HepG2 (cell line): Measurements from ENCODE around the gene PTH1R. TPM values are rescaled to one million over a fixed set of nuclear protein-coding genes. Genes with fewer than 3 reads are reported as not detected.

Source experiments
- ATAC-seq: fragments of 200-7000 bp; cut with Tn5 transposase; 3 replicates; pipeline ENCODE4 v1.9.1; 2020; ENCODE audit warnings: mild to moderate bottlenecking, moderate library complexity
- BruUV-seq: library from RNA; stranded (reverse); fragments of 400-500 nt; replicated peaks from 2 replicates; lab custom pipeline; 2021; lab: Mats Ljungman, UMichigan
- CTCF ChIA-PET: fragments of 300-600 bp; formaldehyde crosslinking; extraction: SDS; loops from one replicate; lab custom pipeline; 2021; ENCODE audit warnings: low total read pairs, inconsistent platforms, low intra/inter-chr PET ratio; lab: Yijun Ruan, JAX
- POLR2A ChIA-PET: fragments of 350-600 bp; sonication (Branson Sonifier 250); formaldehyde crosslinking; loops from one replicate; lab custom pipeline; 2020; ENCODE audit warnings: antibody characterized with exemption, inconsistent platforms; lab: Yijun Ruan, JAX
- DNase-seq: peaks from one replicate; pipeline ENCODE4 v3.0.0-alpha.2; 2015; ENCODE audit warnings: low spot score
- FAIRE-seq: peaks from 3 replicates; lab custom pipeline; 2011; peaks lifted over from hg19 to GRCh38; lab: Jason Lieb, UNC
- H2AFZ ChIP-seq: one replicate; pipeline ENCODE4 v1.6.1; 2011; ENCODE audit warnings: low read length, inconsistent platforms
- H3K27ac ChIP-seq: fragments of 300-600 bp; 3 replicates; pipeline ENCODE4 v1.8.0; 2011; ENCODE audit warnings: mixed run types, mild to moderate bottlenecking, mixed read lengths, low read length, inconsistent platforms; ENCODE audit not compliant: insufficient read depth; ENCODE audit errors: extremely low read length
- H3K27me3 ChIP-seq, 2 experiments: fragments of 200-600 bp in 1 of 2; 2 replicates in 1 of 2; 3 replicates in 1 of 2; pipeline versions ENCODE4 v1.6.0 to v1.8.0; 2011; ENCODE audit warnings: low read length in 2 of 2, mild to moderate bottlenecking in 2 of 2, moderate library complexity in 2 of 2, inconsistent platforms in 1 of 2; ENCODE audit not compliant: insufficient read depth in 2 of 2, control insufficient read depth in 1 of 2
- H3K36me3 ChIP-seq, 2 experiments: fragments of 200-600 bp in 1 of 2; replicated peaks in 1 of 2; 2 replicates in 1 of 2; 3 replicates in 1 of 2; pipeline versions ENCODE4 v1.5.1 to v1.8.0; 2011; ENCODE audit warnings: low read length in 2 of 2, inconsistent platforms in 1 of 2; ENCODE audit not compliant: insufficient read depth in 2 of 2, control insufficient read depth in 1 of 2
- H3K4me1 ChIP-seq: 2 replicates; pipeline ENCODE4 v1.5.1; 2012; ENCODE audit warnings: low read length, inconsistent platforms; ENCODE audit not compliant: insufficient read depth
- H3K4me2 ChIP-seq: 2 replicates; pipeline ENCODE4 v1.6.0; 2011; ENCODE audit warnings: low read depth, low read length, inconsistent platforms
- H3K4me3 ChIP-seq, 3 experiments: fragments of 200-600 bp in 1 of 3; sonication (generic), shearing (Covaris generic) in 1 of 3; replicated peaks in 1 of 3; 2 replicates each; pipeline ENCODE4 v1.5.1; 2011 to 2016; ENCODE audit warnings: low read length in 3 of 3, inconsistent platforms in 2 of 3, low read depth in 2 of 3, mild to moderate bottlenecking in 2 of 3, control low read depth in 1 of 3, mixed read lengths in 1 of 3; ENCODE audit not compliant: insufficient read depth in 1 of 3
- H3K79me2 ChIP-seq: one replicate; pipeline ENCODE4 v1.6.1; 2011; ENCODE audit warnings: low read length, inconsistent platforms; ENCODE audit not compliant: insufficient read depth
- H3K9ac ChIP-seq: 2 replicates; pipeline ENCODE4 v1.6.0; 2011; ENCODE audit warnings: mild to moderate bottlenecking, low read depth, low read length, inconsistent platforms; ENCODE audit not compliant: insufficient read depth
- H3K9me3 ChIP-seq: 2 replicates; pipeline ENCODE4 v1.5.1; 2012; ENCODE audit warnings: mild to moderate bottlenecking, low read length
- H4K20me1 ChIP-seq: 2 replicates; pipeline ENCODE4 v1.6.0; 2011; ENCODE audit warnings: inconsistent platforms, mild to moderate bottlenecking, low read length, moderate library complexity; ENCODE audit not compliant: insufficient read depth
- EP300 ChIP-seq, 3 experiments: sonication (generic) in 1 of 3; formaldehyde crosslinking in 1 of 3; IDR thresholded peaks; 2 replicates each; pipeline versions ENCODE4 v1.5.1 to v1.6.1; 2011 to 2020; ENCODE audit warnings: low read depth in 2 of 3, low read length in 2 of 3, borderline replicate concordance in 1 of 3, improper control_type of control experiment in 1 of 3, mild to moderate bottlenecking in 1 of 3, missing genetic modification reagents in 1 of 3, moderate library complexity in 1 of 3
- GABPB1 ChIP-seq: IDR thresholded peaks from 2 replicates; pipeline ENCODE4 v1.6.1; 2016; ENCODE audit warnings: mild to moderate bottlenecking, missing genetic modification reagents, moderate library complexity, missing compliant biosample characterization
- MAFF ChIP-seq: IDR thresholded peaks from 2 replicates; pipeline ENCODE4 v1.6.1; 2011; ENCODE audit warnings: low read depth, low read length, improper control_type of control experiment
- POLR2A ChIP-seq, 2 experiments: IDR thresholded peaks; 2 replicates each; pipeline ENCODE4 v1.6.1; 2011; ENCODE audit warnings: low read depth in 2 of 2, low read length in 2 of 2, mild to moderate bottlenecking in 1 of 2, moderate library complexity in 1 of 2; ENCODE audit not compliant: insufficient read depth in 1 of 2
- POLR2AphosphoS2 ChIP-seq: IDR thresholded peaks from 2 replicates; pipeline ENCODE4 v1.6.1; 2011; ENCODE audit warnings: low read depth, low read length, improper control_type of control experiment
- RAD21 ChIP-seq: fragments of 450-650 bp; formaldehyde crosslinking; IDR thresholded peaks from 2 replicates; pipeline ENCODE4 v1.5.0; 2020; ENCODE audit warnings: mild to moderate bottlenecking
- SALL1 ChIP-seq: sonication (generic); formaldehyde crosslinking; IDR thresholded peaks from 2 replicates; pipeline ENCODE4 v1.8.0; 2022; ENCODE audit warnings: mild to moderate bottlenecking, missing genetic modification reagents
- SMAD9 ChIP-seq: sonication (generic); formaldehyde crosslinking; IDR thresholded peaks from 2 replicates; pipeline ENCODE4 v1.5.1; 2020; ENCODE audit warnings: mild to moderate bottlenecking, missing genetic modification reagents
- SRSF9 ChIP-seq: fragments of 200-400 bp; formaldehyde crosslinking; IDR thresholded peaks from 2 replicates; pipeline ENCODE4 v1.6.1; 2018; ENCODE audit warnings: borderline replicate concordance, mild to moderate bottlenecking, low read depth, low read length; ENCODE audit not compliant: insufficient read depth, poor library complexity, severe bottlenecking
- TBX2 ChIP-seq: sonication (generic); formaldehyde crosslinking; IDR thresholded peaks from 2 replicates; pipeline ENCODE4 v1.5.0; 2020; ENCODE audit warnings: missing genetic modification reagents, mild to moderate bottlenecking, borderline replicate concordance
- TIGD3 ChIP-seq: sonication (generic); formaldehyde crosslinking; IDR thresholded peaks from 2 replicates; pipeline ENCODE4 v1.5.1; 2020; ENCODE audit warnings: mild to moderate bottlenecking, missing genetic modification reagents, borderline replicate concordance
- ZBTB10 ChIP-seq: sonication (generic); formaldehyde crosslinking; IDR thresholded peaks from 2 replicates; pipeline ENCODE4 v1.4.0; 2020; ENCODE audit warnings: missing genetic modification reagents, borderline replicate concordance
- ZBTB20 ChIP-seq: sonication (generic); formaldehyde crosslinking; IDR thresholded peaks from 2 replicates; pipeline ENCODE4 v1.8.1; 2023; ENCODE audit warnings: missing genetic modification reagents, low read depth, mild to moderate bottlenecking, borderline replicate concordance
- ZBTB21 ChIP-seq: sonication (generic); formaldehyde crosslinking; IDR thresholded peaks from 2 replicates; pipeline ENCODE4 v1.4.0; 2020; ENCODE audit warnings: missing genetic modification reagents
- ZNF138 ChIP-seq: sonication (generic); formaldehyde crosslinking; IDR thresholded peaks from 2 replicates; pipeline ENCODE4 v1.5.0; 2020; ENCODE audit warnings: mild to moderate bottlenecking, low read depth, missing genetic modification reagents
- ZNF331 ChIP-seq: sonication (generic); formaldehyde crosslinking; IDR thresholded peaks from 2 replicates; pipeline ENCODE4 v1.4.0; 2020; ENCODE audit warnings: missing genetic modification reagents
- ZNF414 ChIP-seq: sonication (generic); formaldehyde crosslinking; IDR thresholded peaks from 2 replicates; pipeline ENCODE4 v1.5.0; 2020; ENCODE audit warnings: missing genetic modification reagents
- ZNF580 ChIP-seq: IDR thresholded peaks from 2 replicates; pipeline ENCODE4 v1.6.1; 2016; ENCODE audit warnings: low read depth, borderline replicate concordance
- WGBS: methylation state at CpG from one replicate; pipeline ENCODE4 v1.1.6; 2017; ENCODE audit warnings: low lambda C conversion rate; 5-methylcytosine and 5-hydroxymethylcytosine counted together
- in situ Hi-C: cut with HindIII; loops from 2 replicates; pipeline ENCODE4 v1.10.0; 2017; ENCODE audit warnings: low pct_unique_long_range_greater_than_20kb; ENCODE audit not compliant: extremely low pct_ligation_motif_present
- intact Hi-C: fragments of 100-400 bp; cut with micrococcal nuclease; formaldehyde crosslinking; loops from one replicate; pipeline ENCODE4 v1.10.0; 2022; ENCODE audit not compliant: unreplicated experiment
- polyA plus RNA-seq, 8 experiments: library from polyadenylated mRNA; depleted of rRNA in 3 of 8; stranded (reverse) in 7 of 8; unstranded in 1 of 8; fragments of >200 nt; fragmentation: Illumina TruSeq in 4 of 8; extraction: Trizol in 4 of 8; gene quantifications; 2 replicates each; pipeline versions ENCODE4 v1.2.1 to v1.2.3, GENCODE V29; 2011 to 2016; ENCODE audit warnings: low read depth in 4 of 8, missing spikeins in 1 of 8, mixed read lengths in 1 of 8; ENCODE audit not compliant: insufficient read depth in 1 of 8
- total RNA-seq, 5 experiments: library from RNA; depleted of rRNA; stranded (reverse); fragments of >200 nt; fragmentation: Illumina TruSeq; extraction: Trizol; gene quantifications; 2 replicates each; pipeline ENCODE4 v1.2.3, GENCODE V29; 2016; ENCODE audit warnings: low read depth in 1 of 5

PTH1R gene
- total and polyA plus RNA-seq, 2 of the 13 experiments (the other 11 are each of a cell fraction or from before 2014, with no cell fraction given), result not detected

GRCh38 chr3:46947981-46948791 is 70.7 kb downstream of the PTH1R start:
- in situ Hi-C loops, result no loop called here
- DNase-seq, result peak; percentile 88
- TF ChIP-seq TIGD3, result no peak
- TF ChIP-seq ZNF331 (CRISPR knock-in tag), result peak; percentile 88
- TF ChIP-seq POLR2AphosphoS2, result no peak
- TF ChIP-seq ZBTB21, result peak; percentile 50; the same call in 1 of the 2 replicates
- no peak for TF ChIP-seq SMAD9 (CRISPR knock-in tag)
- TF ChIP-seq MAFF, result no peak
- no peak for TF ChIP-seq RAD21 (CRISPR knock-in tag)
- no peak for TF ChIP-seq POLR2A (IDR thresholded peaks at IDR 0.05; ENCODE audit: insufficient read depth in 1 of 2, low read depth in 2 of 2, low read length in 2 of 2)
- no peak for TF ChIP-seq SRSF9
- TF ChIP-seq ZNF580 (CRISPR knock-in tag), result no peak
- no peak for TF ChIP-seq ZNF414 (CRISPR knock-in tag)
- TF ChIP-seq ZNF138 (CRISPR knock-in tag), result no peak
- TF ChIP-seq ZBTB20 (CRISPR knock-in tag), result 0 out of 2 replicates have a peak, but pooled peaks have one; percentile 55
- peak; percentile 46; the same call in 1 of the 2 replicates for TF ChIP-seq SALL1 (CRISPR knock-in tag)
- peak in 1 of 2 experiments; percentile 81; a peak in 2 of 4 replicates for TF ChIP-seq EP300 (IDR thresholded peaks at IDR 0.05; ENCODE audit: low read depth in 2 of 2, low read length in 2 of 2)
- TF ChIP-seq EP300 (CRISPR knock-in tag; IDR thresholded peaks at IDR 0.05; ENCODE audit: borderline replicate concordance), result peak; percentile 64; the same call in 1 of the 2 replicates
- TF ChIP-seq ZBTB10 (CRISPR knock-in tag), result no peak; the same call in 1 of the 2 replicates
- TF ChIP-seq TBX2 (CRISPR knock-in tag), result peak; percentile 63
- peak; percentile 14; the same call in 1 of the 2 replicates for TF ChIP-seq GABPB1 (CRISPR knock-in tag)

More at GRCh38 chr3:46947981-46948791, 70.7 kb downstream of the PTH1R start:
- Histone ChIP-seq H3K9ac (peak overlapping the region; percentile 12), H3K4me3 (peak overlapping the region in 1 of 3 experiments; percentile 39; a peak in 1 of 6 replicates), H4K20me1 (peaks cover 58% of the 10 kb centered on the region), H3K36me3 (peaks cover 0 to 8% of the 10 kb centered on the region in 2 experiments; a peak in 2 of 5 replicates), H3K4me1 (peaks cover 86% of the 10 kb centered on the region), H3K27me3 (no peaks in the 10 kb centered on the region), H2AFZ (no peak overlapping the region), H3K4me2 (peak overlapping the region; percentile 57), H3K79me2 (peaks cover 82% of the 10 kb centered on the region), H3K9me3 (no peaks in the 10 kb centered on the region), H3K27ac (peak overlapping the region; percentile 45)
- CTCF ChIA-PET, result no interaction called here
- WGBS, result 23% methylated on average over 14 of the region's 19 CpGs
- FAIRE-seq (peak; percentile 96), ATAC-seq (peak; percentile 57)
- no TSS peak for BruUV-seq
- POLR2A ChIA-PET, result interaction anchor here (0.7 to 3.0 kb wide), 6 partner anchors 12 to 31 kb away, joined by 3 to 34 read pairs (median 6); partner anchors contain the start of genes CCDC12 and NBEAL2
- intact Hi-C loops, result no loop called here
